ENCODE results near the gene NCAPD2. TPM values are rescaled to one million over a fixed set of nuclear protein-coding genes. Genes with fewer than 3 reads are reported as not detected.

Gene NCAPD2
- total RNA-seq (2021; fragmentation: NEBNext Ultra II Directional; extraction: Animal tissue kit (Norgen Biotek cat#: 25700)): 10 to 100 TPM; 42.2 to 75.9 (median 65.4) TPM
- long read RNA-seq, full-length matches to known transcripts: 10 of 37 reads
- long read RNA-seq, partial matches to known transcripts: 25 of 37 reads
- long read RNA-seq, other reads (novel, unspliced or antisense): 2 of 37 reads

- peak; percentile 97 for DNase-seq
- H3K4me1 Mint-ChIP-seq (ENCODE audit: low read depth): peaks cover 26% of the 10 kb centered on the region
- no peaks in the 10 kb centered on the region for H3K9me3 Mint-ChIP-seq
- H3K4me3 Mint-ChIP-seq: peak within 1 kb of the TSS; percentile 99
- H3K27ac Mint-ChIP-seq: peak within 1 kb of the TSS; percentile 98
- H3K36me3 Mint-ChIP-seq (ENCODE audit: low read depth): peaks cover 22% of the 10 kb centered on the region
- peak; percentile 66 for TF ChIP-seq CTCF (IDR thresholded peaks at IDR 0.05)
- H3K27me3 Mint-ChIP-seq (ENCODE audit: insufficient read depth): 0 out of 2 replicates have a peak, but pooled peaks cover 5% of the 10 kb centered on the region
Measured at GRCh38 chr12:6493497-6494257, at the start of gene NCAPD2. TSS of gene NCAPD2 (plus strand) at chr12:6494102. CDS start at chr12:6495099, 997 bp downstream.

GRCh38 chr12:6444704-6445688 is 48.9 kb upstream of the NCAPD2 start, which contains the start of gene CD27:
TSS of gene CD27 (plus strand) at chr12:6444955. CDS start at chr12:6445096, 141 bp downstream.
- Mint-ChIP-seq H3K4me3 (no peak within 1 kb of the TSS), H3K9me3 (no peaks in the 10 kb centered on the region), H3K4me1 (ENCODE audit: low read depth) (peaks cover 7% of the 10 kb centered on the region), H3K36me3 (ENCODE audit: low read depth) (peaks cover 22% of the 10 kb centered on the region), H3K27ac (no peak within 1 kb of the TSS), H3K27me3 (ENCODE audit: insufficient read depth) (no peaks in the 10 kb centered on the region; the same call in none of the 2 replicates)
- DNase-seq: no peak
- TF ChIP-seq CTCF (IDR thresholded peaks at IDR 0.05): no peak

- Mint-ChIP-seq H3K9me3 (no peaks in the 10 kb centered on the region), H3K27ac (peak overlapping the region; percentile 99), H3K36me3 (ENCODE audit: low read depth) (peaks cover 13% of the 10 kb centered on the region), H3K4me1 (ENCODE audit: low read depth) (peaks cover 37% of the 10 kb centered on the region), H3K4me3 (peak overlapping the region; percentile 94), H3K27me3 (ENCODE audit: insufficient read depth) (no peaks in the 10 kb centered on the region; the same call in 1 of the 2 replicates)
- no peak for TF ChIP-seq CTCF (IDR thresholded peaks at IDR 0.05)
- no peak for DNase-seq
Measured at GRCh38 chr12:6450091-6450868, 43.6 kb upstream of the NCAPD2 start.

- Mint-ChIP-seq H3K27ac (peak overlapping the region; percentile 99), H3K4me1 (ENCODE audit: low read depth) (peaks cover 37% of the 10 kb centered on the region), H3K36me3 (ENCODE audit: low read depth) (peaks cover 13% of the 10 kb centered on the region), H3K4me3 (peak overlapping the region; percentile 94), H3K27me3 (ENCODE audit: insufficient read depth) (no peaks in the 10 kb centered on the region; the same call in 1 of the 2 replicates), H3K9me3 (no peaks in the 10 kb centered on the region)
- TF ChIP-seq CTCF (IDR thresholded peaks at IDR 0.05): no peak
- DNase-seq: peak; percentile 24
Measured at GRCh38 chr12:6450869-6451347, 43.0 kb upstream of the NCAPD2 start.

Measured in HFFc6 (cell line).